Sciatic nerve (tissue), 2 donors: Measurements from ENCODE around the gene DAP. TPM values are rescaled to one million over a fixed set of nuclear protein-coding genes. Genes with fewer than 3 reads are reported as not detected.

Source experiments
- ATAC-seq: fragments of 200-7000 bp; cut with Tn5 transposase; one replicate; pipeline ENCODE4 v1.9.1; 2020; ENCODE audit warnings: mild to moderate bottlenecking, moderate library complexity
- DNase-seq: peaks from one replicate; pipeline ENCODE4 v3.0.0-alpha.2; 2020; ENCODE audit warnings: low spot score
- intact Hi-C: fragments of 100-400 bp; cut with DNase I; formaldehyde crosslinking; loops from one replicate; pipeline ENCODE4 v1.14.2; 2022
- total RNA-seq: library from RNA; stranded (reverse); fragmentation: NEBNext Ultra II Directional; extraction: Animal tissue kit (Norgen Biotek cat#: 25700); gene quantifications from one replicate; pipeline ENCODE4 v1.2.1, GENCODE V29; 2021
- donor health status: DM: no; HTN: no; CAD: no.
- donor health status: DM: no; HTN: no; CAD: no.

DAP gene
- total RNA-seq, 1 donor from 2014 or later = 65.4 TPM

- intact Hi-C loops = no loop called here
- ATAC-seq (peak; percentile 49), DNase-seq (no peak)
Observed at GRCh38 chr5:10702040-10702629, 58.9 kb downstream of the DAP start.

GRCh38 chr5:10701567-10702039, 59.4 kb downstream of the DAP start:
- no peak for DNase-seq
- ATAC-seq = peak; percentile 65
- intact Hi-C loops = no loop called here

- no peak for DNase-seq
- intact Hi-C loops = no loop called here
- ATAC-seq = no peak
Observed at GRCh38 chr5:10700516-10700915, 60.5 kb downstream of the DAP start.

GRCh38 chr5:10699987-10700386, 61.0 kb downstream of the DAP start:
- DNase-seq = no peak
- intact Hi-C loops = no loop called here
- no peak for ATAC-seq

- ATAC-seq = no peak
Observed at GRCh38 chr5:10699281-10699874, 61.7 kb downstream of the DAP start.

GRCh38 chr5:10695759-10696543, 65.1 kb downstream of the DAP start:
- no peak for DNase-seq
- intact Hi-C loops = no loop called here
- no peak for ATAC-seq

More at GRCh38 chr5:10699281-10699874, 61.7 kb downstream of the DAP start:
- intact Hi-C loops = no loop called here
- no peak for DNase-seq

GRCh38 chr5:10695055-10695649, 65.9 kb downstream of the DAP start:
- peak; percentile 81 for DNase-seq
- intact Hi-C loops = no loop called here
- peak; percentile 90 for ATAC-seq

GRCh38 chr5:10691826-10692785, 68.9 kb downstream of the DAP start:
- intact Hi-C loops = no loop called here
- no peak for ATAC-seq

GRCh38 chr5:10690460-10691440, 70.3 kb downstream of the DAP start:
- ATAC-seq = no peak
- intact Hi-C loops = no loop called here

More at GRCh38 chr5:10691826-10692785, 68.9 kb downstream of the DAP start:
- no peak for DNase-seq

GRCh38 chr5:10689391-10690081, 71.5 kb downstream of the DAP start:
- ATAC-seq = peak; percentile 24
- DNase-seq = no peak
- intact Hi-C loops = no loop called here

More at GRCh38 chr5:10690460-10691440, 70.3 kb downstream of the DAP start:
- DNase-seq = no peak

- ATAC-seq = peak; percentile 22
- DNase-seq = no peak
- intact Hi-C loops = no loop called here
Observed at GRCh38 chr5:10688651-10689171, 72.3 kb downstream of the DAP start.

GRCh38 chr5:10686890-10687289, 74.1 kb downstream of the DAP start:
- DNase-seq (no peak), ATAC-seq (no peak)
- intact Hi-C loops = no loop called here

- intact Hi-C loops = no loop called here
Observed at GRCh38 chr5:10685115-10685521, 75.9 kb downstream of the DAP start.

GRCh38 chr5:10684303-10685086, 76.5 kb downstream of the DAP start:
- ATAC-seq (no peak), DNase-seq (no peak)
- intact Hi-C loops = no loop called here

More at GRCh38 chr5:10685115-10685521, 75.9 kb downstream of the DAP start:
- DNase-seq (no peak), ATAC-seq (no peak)

- intact Hi-C loops = no loop called here
- ATAC-seq = no peak
- DNase-seq = no peak
Observed at GRCh38 chr5:10682801-10683525, 78.1 kb downstream of the DAP start.
